NCI-H510A (cell line): Measurements from ENCODE around the gene LRP1B.

Source experiments
- DNase-seq: peaks from one replicate; lab custom pipeline; 2025; lab: John Stamatoyannopoulos, UW

The LRP1B gene

GRCh38 chr2:141113301-141113700 lies 1017.5 kb downstream of the LRP1B start:
- DNase-seq: no peak

- no peak for DNase-seq
Measured at GRCh38 chr2:141109633-141110032, 1021.2 kb downstream of the LRP1B start.

GRCh38 chr2:141105763-141106162 lies 1025.1 kb downstream of the LRP1B start:
- no peak for DNase-seq

- DNase-seq: no peak
Measured at GRCh38 chr2:141103216-141103615, 1027.6 kb downstream of the LRP1B start.

- DNase-seq: no peak
Measured at GRCh38 chr2:141079231-141079630, 1051.6 kb downstream of the LRP1B start.

GRCh38 chr2:141075753-141076152 lies 1055.1 kb downstream of the LRP1B start:
- DNase-seq: no peak

- no peak for DNase-seq
Measured at GRCh38 chr2:141068053-141068682, 1062.6 kb downstream of the LRP1B start.

GRCh38 chr2:141065042-141065441 lies 1065.8 kb downstream of the LRP1B start:
- DNase-seq: no peak

- DNase-seq: no peak
Measured at GRCh38 chr2:141063406-141063805, 1067.4 kb downstream of the LRP1B start.

GRCh38 chr2:141062443-141062842 lies 1068.4 kb downstream of the LRP1B start:
- DNase-seq: no peak

- DNase-seq: no peak
Measured at GRCh38 chr2:141062031-141062430, 1068.8 kb downstream of the LRP1B start.

GRCh38 chr2:141058556-141058955 lies 1072.3 kb downstream of the LRP1B start:
- DNase-seq: no peak

GRCh38 chr2:141055531-141055930 lies 1075.3 kb downstream of the LRP1B start:
- DNase-seq: no peak

- no peak for DNase-seq
Measured at GRCh38 chr2:141048951-141049350, 1081.9 kb downstream of the LRP1B start.

- no peak for DNase-seq
Measured at GRCh38 chr2:141041281-141041680, 1089.5 kb downstream of the LRP1B start.

GRCh38 chr2:141038341-141038740 lies 1092.5 kb downstream of the LRP1B start:
- DNase-seq: no peak

- DNase-seq: no peak
Measured at GRCh38 chr2:141037361-141037760, 1093.5 kb downstream of the LRP1B start.

- DNase-seq: no peak
Measured at GRCh38 chr2:141035846-141036420, 1094.9 kb downstream of the LRP1B start.

- no peak for DNase-seq
Measured at GRCh38 chr2:141029428-141030078, 1101.3 kb downstream of the LRP1B start.

GRCh38 chr2:141027221-141027620 lies 1103.6 kb downstream of the LRP1B start:
- DNase-seq: no peak

GRCh38 chr2:141021611-141022010 lies 1109.2 kb downstream of the LRP1B start:
- no peak for DNase-seq

GRCh38 chr2:141021109-141021508 lies 1109.7 kb downstream of the LRP1B start:
- DNase-seq: no peak

- no peak for DNase-seq
Measured at GRCh38 chr2:141020346-141020745, 1110.5 kb downstream of the LRP1B start.
